ENCODE results near the gene MOCS2.

Gene MOCS2

DNA sequence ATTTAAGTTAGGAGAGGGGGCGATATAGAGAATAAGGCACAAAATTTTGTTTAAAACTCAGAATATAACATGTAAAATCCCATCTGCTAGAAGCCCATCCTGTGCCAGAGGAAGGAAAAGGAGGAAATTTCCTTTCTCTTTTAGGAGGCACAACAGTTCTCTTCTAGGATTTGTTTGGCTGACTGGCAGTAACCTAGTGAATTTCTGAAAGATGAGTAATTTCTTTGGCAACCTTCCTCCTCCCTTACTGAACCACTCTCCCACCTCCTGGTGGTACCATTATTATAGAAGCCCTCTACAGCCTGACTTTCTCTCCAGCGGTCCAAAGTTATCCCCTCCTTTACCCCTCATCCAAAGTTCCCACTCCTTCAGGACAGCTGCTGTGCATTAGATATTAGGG is 18.3 kb downstream of the MOCS2 start:
- no peak for DNase-seq

DNA sequence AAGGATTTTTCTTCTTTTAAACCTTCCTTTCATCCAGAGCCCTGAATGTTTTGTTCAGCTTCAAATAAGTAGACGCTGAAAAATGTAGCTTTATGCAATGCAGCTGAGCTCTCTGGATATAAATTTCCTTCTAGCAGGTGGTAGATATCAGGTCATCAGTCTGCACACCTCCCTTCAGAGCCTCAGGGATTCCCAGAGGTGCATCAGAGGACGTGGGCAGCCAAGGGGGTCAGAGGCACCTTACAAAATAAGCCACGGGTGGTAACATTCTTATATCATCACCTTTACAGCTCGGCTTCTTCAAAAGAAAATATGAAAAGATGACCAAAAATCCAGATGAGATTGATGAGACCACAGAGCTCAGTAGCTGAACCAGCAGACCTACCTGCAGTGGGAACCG is 19.3 kb downstream of the MOCS2 start:
- DNase-seq, result no peak

DNA sequence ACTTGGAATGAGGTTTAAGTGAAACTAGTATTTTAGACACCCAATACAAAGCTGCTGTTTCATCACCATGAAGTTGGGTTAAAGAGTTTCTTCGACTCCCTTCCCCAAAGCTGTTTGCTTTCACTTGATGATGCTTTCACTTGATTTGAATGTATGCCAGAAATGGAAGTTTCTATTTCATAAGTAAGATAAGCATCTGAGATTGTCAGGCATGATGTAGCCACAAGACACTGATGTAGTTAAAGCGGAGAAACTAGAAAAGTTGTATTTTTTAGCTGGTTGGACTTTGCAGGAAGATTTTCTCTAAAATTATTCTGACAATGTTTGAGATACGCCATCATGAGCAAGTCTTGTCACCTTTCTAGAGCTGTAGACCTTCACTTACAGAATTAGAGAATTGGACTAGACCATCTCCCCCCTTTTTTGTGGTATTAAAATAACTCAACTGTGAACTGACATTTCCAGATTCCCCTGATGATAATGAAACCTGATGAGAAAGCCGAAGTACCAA is 20.0 kb downstream of the MOCS2 start:
- no peak for DNase-seq

DNA sequence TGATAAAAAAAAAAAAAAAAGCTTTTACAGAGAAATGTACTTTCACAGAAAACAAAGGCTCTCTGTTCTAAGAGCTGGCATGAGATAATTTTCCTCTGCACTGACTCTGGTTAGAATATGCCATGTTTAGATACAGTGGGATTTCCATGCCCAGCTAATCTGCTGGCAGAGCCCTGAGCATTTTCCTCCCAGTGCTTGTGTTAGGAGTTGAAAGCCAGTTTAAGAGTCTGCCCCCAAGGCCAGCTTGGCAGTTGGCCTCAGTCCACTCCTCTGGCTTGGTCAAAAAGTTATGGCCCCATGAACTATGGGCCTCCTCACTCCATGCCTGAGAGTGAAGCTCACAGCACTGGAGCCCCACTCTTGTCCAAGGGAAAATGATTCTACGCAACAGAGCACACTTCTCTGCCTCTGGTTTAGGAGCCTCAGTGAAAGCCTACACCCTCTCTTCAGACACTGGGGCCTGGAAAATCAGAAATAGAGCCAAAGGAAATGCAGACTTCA is 21.9 kb downstream of the MOCS2 start:
- DNase-seq, result no peak

DNA sequence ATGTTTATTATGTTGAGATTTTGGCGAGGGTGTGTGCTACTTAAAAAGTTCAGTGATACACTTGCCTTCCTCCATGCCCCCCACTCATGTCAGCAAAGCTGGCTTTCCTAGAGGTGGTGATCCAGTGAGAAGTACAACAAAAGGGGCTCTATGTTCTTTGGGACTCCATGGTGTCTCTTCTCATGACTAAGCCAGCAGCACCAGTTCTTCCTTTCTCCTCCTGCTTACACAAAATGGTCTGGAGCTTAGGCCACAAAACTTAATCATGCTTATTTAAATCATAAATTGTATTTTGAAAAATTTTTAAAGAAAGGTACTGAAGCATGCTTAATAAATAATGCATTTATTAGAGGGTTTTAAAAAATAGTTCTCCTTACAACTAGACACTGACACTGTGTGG is 22.4 kb downstream of the MOCS2 start:
- no peak for DNase-seq

DNA sequence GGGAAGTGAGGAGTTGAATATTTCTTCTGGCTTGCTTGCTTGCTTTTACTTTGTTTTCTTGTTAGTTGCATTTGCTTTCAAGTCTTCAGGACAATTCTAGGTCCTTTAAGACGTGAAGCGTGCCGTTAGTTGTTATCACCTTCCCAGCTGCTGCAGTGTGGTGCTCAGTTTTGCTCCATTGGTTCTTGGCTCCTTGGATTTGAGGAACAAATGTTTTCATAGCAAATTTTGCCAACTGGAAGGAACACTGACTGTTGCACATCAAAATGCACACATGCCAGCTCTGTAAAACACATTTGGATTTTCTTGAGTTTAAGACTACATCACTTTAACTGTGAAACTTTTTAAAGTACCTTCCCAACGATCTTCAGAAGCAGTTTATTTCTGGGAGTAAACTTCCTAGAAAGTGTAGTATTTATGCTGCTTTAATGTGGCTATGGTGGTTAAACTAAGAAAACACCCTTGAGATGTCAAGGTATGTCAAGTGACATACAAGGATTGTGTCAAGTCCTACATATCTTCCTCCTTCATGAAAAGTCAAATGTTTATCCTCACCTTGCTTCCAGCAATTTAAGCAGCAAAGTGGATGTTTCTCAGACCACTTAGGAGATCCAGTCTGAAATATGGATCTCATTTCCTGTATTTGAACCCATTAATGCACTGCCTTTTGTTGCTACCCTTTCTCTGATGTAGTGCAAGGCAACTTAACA is 24.9 kb downstream of the MOCS2 start:
- DNase-seq, result no peak

DNA sequence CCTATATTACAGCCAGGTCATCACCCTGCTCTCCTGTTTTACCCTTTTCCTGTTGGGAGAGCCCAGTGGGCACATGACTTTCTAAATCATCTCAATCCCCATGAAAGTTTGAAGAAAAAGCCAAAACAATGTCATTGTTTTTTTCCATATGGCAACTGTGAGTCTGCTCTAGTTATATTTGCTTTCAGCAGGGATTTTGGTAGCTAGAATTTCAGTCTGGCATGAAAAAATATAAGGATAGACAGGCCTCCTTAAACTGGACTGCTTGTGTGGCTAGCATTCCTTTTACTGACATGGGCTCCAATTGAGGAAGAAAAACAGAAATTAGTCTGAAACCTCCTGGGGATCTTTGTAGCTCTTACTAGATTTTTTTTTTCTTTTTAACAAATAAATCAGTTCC is 25.6 kb downstream of the MOCS2 start:
- no peak for DNase-seq

DNA sequence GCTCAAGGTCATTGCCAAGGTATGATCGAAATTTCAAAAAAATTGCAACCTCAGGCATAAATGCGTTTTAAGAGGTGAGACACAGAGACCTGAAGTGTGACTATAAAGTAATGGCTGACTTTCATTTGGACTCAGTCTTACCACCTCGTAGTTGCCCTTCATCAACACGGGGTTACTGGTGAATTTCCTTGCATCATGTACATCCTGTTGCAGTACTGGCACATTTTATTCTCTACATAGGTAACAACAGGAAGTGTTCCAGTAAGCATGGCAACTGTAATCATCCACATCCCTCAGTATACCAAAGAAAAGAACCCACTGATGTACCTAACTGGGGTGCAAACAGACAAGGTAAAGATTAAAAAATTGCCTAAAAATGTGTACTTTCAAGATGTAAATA is 29.3 kb downstream of the MOCS2 start:
- no peak for DNase-seq

DNA sequence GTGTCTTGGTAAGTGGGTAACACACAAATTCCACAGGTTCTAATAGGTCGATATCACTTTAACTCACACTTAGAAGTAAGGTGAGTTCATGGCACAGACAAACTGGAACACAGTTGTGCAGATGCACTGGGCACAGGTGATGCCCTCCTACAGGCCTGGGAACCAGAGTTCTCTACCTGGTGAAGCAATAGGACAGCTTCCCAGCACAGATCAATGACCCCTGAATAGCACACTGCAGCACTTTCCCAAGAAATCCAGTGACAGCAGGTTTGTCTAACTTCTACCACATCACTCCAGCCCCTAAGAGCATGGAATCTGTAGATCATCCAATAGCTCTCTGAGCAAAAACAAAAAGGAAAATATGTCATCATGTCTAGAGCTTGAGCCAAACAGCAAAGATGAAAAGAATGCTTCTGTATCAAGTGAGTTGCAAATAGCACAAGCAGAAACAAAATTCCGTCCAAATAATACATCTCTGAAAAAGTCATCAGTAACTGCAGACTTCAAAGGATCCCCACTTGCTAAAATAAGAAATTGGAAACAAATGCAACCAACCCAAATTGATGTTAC is 33.5 kb downstream of the MOCS2 start:
- no peak for DNase-seq

DNA sequence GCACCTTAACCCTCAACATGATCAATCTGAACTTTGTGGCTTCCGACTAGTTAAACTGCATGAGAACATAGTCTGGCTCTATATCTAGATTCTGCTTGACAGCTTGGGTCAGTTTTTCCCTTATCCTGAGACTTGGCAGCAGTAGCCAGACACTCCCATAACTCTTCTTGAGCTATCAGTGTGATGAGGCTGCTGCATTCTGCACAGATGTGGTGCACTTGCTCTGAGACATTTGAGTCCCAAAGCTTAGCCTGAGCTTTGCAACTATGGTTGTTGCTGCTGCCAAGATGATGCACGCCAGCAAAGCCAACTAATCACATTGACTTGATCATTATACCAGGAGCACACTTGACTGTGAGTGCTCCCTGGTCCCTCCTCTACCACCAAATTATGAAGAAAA is 36.2 kb downstream of the MOCS2 start:
- no peak for DNase-seq

DNA sequence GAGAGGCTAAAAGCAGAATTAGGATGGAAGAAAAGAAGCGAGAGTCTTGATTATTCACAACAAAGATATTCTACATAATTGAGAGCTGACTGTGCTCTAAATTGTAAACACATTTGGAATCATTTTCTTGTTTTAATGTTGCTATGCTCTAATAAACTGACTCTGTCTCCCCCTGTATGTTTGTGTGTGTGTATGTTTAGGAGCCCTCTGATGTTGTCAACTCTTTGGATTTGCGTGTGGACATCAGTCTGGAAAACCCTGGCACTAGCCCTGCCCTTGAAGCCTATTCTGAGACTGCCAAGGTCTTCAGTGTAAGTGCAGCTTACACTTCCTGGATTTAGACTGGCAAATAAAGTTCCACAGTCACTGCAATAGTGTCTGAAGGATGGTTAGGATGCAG is 37.8 kb downstream of the MOCS2 start:
- DNase-seq, result no peak

DNA sequence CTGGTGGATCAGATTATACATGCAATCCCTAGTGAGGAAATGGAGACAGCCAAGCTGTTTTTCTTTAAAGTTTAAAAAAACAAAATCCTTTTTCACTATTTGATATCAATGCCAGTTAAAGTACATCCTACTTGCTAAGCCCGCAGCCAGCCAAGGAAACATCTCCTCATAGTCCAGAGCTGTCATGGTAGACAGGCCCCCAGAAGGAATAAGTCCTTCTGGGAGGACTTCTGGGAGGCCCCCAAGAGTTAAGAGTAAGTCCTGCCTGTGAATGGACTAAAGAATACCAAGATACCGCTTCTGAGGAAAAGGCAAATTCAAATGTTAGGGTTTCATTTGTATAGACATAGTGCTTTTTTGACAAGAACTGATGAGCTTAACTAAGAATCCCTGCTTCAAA is 38.3 kb downstream of the MOCS2 start:
- DNase-seq, result no peak

DNA sequence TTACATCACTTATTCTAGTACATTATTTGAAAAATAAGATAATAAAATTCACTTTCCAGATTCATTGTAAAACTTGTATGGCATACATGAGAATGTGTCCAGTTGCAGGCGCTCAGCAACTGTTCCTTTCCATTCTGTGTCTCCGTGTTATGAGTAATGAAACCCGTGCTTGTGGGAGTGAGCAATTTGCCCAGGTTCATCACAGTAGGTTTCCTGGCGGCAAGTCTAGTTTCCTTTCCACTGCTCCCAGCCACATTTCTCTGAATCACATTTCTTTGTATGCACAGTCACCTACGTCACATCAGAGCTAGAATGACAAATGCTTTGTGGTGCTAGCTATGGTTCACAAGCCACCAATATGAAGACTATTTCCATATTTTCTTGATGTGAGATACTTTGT is 39.9 kb downstream of the MOCS2 start:
- peak; percentile 59 for DNase-seq

DNA sequence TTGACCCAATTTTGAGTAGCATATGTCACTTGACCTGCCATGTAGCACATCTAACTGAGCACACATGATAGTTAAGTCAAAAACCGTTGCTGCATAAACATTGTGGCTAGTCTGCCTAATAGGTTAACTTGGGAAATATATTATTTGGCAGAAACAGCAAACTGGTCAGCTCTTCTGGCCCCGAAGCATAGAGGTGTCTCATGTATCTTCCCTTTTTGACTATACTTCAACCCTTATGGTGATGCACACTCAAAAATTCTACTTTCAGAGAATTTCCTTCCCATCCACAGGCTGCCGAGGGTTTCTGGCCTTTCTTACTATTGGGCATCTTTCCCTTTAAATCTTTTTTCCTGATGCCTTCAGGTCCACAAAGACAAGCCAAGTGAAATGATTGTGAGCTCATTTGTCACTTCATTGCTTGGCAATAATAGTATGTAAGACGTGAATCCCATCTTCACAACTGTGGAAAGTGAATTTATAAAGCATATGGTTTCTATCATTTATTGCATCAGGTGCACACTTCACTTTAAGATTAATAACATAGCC is 41.2 kb downstream of the MOCS2 start:
- DNase-seq, result no peak

DNA sequence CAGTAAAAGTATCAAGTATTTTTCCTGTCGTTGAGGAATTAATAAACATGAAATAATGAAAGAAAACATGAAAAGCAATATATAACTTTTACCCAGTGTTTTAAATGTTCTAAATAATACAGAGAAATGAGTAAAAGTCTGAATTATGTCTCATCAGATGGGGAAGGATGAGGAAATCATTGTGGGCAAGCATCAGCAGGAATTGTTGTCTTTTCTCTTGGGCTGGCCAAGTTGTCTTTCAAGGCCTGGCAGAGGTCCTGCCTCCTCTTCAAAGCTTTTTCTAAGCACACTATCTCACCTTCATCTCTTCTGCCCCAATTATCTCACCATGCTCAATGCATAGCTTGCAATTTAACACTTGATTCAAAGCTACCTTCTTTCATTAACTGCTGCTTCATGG is 41.9 kb downstream of the MOCS2 start:
- no peak for DNase-seq

DNA sequence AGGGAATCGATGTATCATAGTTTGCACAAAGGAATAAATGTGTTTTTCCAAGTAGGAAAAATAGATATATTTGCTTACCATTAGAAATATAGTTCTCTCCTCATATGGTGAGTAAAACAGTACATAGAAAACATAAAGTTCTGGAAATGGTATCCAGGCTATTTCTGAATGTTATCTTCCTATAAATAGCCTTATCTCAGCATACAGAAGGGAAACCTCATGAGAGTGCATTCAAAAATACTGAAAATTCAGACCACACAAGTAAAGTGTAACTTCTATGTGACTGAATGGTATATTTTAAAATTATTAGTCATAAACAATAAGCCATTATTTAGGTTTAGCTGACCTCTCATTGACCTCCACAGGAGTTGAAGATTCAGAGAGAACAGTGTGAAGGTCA is 43.5 kb downstream of the MOCS2 start:
- no peak for DNase-seq

DNA sequence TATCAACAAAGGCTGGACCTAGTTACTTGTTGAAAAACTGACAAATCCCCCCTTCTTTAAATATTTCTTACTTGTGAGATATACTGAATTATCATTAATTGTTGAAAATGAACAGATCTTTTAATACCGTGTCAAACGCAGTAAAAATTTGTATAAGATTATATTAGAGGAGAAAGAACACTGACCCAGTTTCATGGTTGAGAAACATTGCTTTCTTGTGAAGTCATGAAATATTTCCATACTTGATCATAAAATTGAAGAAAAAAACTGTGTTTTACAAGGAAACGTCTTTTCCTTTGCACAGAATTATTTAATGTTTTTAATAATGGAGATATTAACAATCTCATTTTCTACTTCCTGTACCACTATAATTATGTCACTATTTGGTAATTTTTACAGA is 45.8 kb downstream of the MOCS2 start:
- no peak for DNase-seq

DNA sequence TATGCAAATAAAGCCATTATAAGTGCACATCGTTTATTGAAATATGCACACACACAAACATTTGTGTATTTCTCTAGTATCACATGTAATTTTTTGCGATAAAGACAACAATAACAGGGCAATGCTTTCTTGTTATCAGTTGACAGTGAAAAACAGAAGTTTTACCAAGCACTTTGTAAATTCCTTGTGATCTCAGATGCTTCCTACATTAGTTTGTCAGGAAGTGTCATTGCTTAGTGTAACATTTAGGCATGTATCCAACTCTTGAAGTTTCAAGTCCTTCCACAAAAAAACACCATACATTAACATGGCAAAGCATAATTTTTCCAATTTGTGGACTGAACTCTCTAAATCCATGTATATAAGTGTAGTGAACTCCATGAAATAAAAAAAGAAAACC is 46.4 kb downstream of the MOCS2 start:
- DNase-seq, result no peak

DNA sequence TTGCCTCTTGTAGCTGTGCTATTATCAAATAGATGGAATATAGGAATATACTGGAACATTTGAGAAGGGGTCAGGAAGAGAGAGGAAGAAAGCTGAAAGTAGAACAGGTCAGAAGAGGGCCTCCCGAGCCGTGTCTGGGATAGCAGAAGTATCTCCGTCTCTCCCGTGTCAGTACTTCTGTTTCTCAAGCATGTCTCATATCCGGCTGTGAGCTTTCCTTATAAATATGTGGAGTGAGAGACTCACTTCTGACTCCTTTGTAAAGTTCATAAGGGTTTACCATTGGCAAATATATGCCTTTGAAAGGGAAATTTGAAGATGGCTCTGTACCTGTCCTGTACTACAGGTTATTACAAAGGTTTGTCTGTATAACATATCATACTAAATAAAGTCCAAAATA is 50.3 kb downstream of the MOCS2 start:
- DNase-seq, result no peak

DNA sequence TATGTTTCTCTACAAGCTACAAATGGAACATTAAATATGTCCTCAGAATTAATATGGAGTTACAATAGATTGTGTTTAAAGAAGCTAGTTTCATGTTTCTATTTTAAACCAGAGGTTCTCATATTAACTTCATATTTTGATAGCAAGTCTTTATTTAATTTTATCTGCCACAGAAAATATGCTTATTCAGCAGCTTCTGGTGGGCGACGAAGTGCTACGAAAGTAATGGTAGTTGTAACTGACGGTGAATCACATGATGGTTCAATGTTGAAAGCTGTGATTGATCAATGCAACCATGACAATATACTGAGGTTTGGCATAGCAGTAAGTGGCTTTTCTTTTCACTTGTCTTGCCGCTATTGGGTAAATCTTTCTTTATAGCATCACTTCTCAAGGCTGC is 54.2 kb downstream of the MOCS2 start:
- DNase-seq, result no peak

DNA sequence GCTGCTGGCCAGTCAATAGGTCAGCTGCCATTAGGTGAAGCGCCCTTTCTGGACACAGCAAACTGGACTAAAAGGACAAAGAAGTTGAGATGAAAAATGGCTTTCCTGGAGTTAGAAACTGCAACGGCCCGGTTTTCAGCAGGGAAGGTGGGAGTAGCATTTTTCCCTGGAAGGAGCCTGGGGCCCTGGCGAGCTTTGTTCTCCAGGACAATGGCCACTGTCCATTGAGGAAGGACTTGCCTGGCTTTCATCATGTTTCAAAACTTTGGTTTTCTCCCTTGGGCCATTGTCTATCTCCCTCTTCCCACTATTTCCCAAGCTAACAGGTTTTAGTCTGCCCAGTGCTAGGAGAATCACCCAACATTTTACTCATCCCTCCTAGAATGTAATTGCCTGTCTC is 56.2 kb downstream of the MOCS2 start:
- no peak for DNase-seq

DNA sequence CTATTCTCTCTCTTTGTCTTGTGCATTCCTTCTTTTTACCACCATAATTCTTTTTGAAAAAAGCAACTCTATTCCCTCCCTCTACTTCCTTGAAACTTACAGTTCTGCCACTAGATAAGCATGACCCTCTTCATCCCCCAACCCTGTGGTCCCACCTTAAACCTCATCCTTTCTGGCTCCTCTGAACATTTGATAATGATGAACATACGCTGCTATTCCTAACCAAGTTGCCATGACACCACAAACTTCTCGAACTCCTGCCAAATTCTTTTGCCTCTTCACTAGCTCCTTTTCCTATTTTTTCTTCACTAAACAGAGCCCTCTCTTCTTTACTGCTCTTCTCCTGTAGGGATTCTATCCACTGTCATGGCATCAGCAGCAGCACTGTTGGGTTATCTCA is 57.1 kb downstream of the MOCS2 start:
- no peak for DNase-seq

DNA sequence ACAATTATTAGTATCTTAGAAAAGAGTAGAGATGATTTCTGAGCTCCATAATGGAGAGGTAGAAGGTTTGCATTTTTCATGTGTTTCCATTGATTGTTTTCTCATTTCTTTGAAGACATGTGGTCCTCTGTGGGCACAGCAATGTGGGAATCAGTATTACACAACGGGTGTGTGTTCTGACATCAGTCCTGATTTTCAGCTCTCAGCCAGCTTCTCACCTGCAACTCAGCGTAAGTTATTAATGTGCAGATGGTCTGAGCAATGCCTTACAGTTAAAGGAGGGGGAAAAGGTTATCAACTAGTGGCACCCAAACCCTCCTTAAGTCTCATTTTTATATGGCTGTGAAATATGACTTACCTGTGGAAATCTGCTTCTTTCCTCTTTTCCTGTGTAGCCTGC is 61.3 kb downstream of the MOCS2 start:
- no peak for DNase-seq
